HG03280 (cell line): ENCODE data around the gene ATP2C2.

Experiments used
- ATAC-seq: cut with Tn5 transposase; IDR thresholded peaks from one replicate; pipeline ENCODE4 v1.9.1; 2021; ENCODE audit warnings: mild to moderate bottlenecking, moderate library complexity; ENCODE audit not compliant: unreplicated experiment

Gene ATP2C2

GRCh38 chr16:84507011-84507982 is 139.0 kb downstream of the ATP2C2 start:
- ATAC-seq: no peak

GRCh38 chr16:84508502-84508901 is 140.2 kb downstream of the ATP2C2 start:
- no peak for ATAC-seq

GRCh38 chr16:84509032-84509950 is 141.0 kb downstream of the ATP2C2 start:
- ATAC-seq: no peak

GRCh38 chr16:84511180-84511800 is 143.0 kb downstream of the ATP2C2 start:
- no peak for ATAC-seq

- no peak for ATAC-seq
Measured at GRCh38 chr16:84511831-84512230, 143.5 kb downstream of the ATP2C2 start.

- no peak for ATAC-seq
Measured at GRCh38 chr16:84513123-84513522, 144.8 kb downstream of the ATP2C2 start.

GRCh38 chr16:84513666-84514065 is 145.3 kb downstream of the ATP2C2 start:
- ATAC-seq: no peak
